H9 (cell line): ENCODE data around the gene LOXL1. TPM values are rescaled to one million over a fixed set of nuclear protein-coding genes. Genes with fewer than 3 reads are reported as not detected.

ENCODE experiments used
- DNase-seq: peaks from one replicate; pipeline ENCODE4 v3.0.0-alpha.2; 2017
- H2AFZ ChIP-seq: one replicate; pipeline ENCODE4 v1.6.1; 2013; ENCODE audit warnings: mild to moderate bottlenecking, low read length, control low read depth, moderate library complexity
- H2AK5ac ChIP-seq: 2 replicates; pipeline ENCODE4 v1.6.1; 2013; ENCODE audit warnings: low read length, control low read depth, mixed read lengths; ENCODE audit not compliant: insufficient read length
- H2BK120ac ChIP-seq: one replicate; pipeline ENCODE4 v1.6.1; 2013; ENCODE audit warnings: low read depth, mild to moderate bottlenecking, low read length, control low read depth, inconsistent platforms; ENCODE audit not compliant: poor library complexity, severe bottlenecking
- H2BK12ac ChIP-seq: 2 replicates; pipeline ENCODE4 v1.6.1; 2013; ENCODE audit warnings: low read length, control low read depth, mixed read lengths, low read depth; ENCODE audit not compliant: insufficient read length
- H2BK15ac ChIP-seq: 2 replicates; pipeline ENCODE4 v1.6.1; 2013; ENCODE audit warnings: low read depth, low read length, control low read depth
- H2BK20ac ChIP-seq: one replicate; pipeline ENCODE4 v1.6.1; 2013; ENCODE audit warnings: low read depth, mild to moderate bottlenecking, low read length, control low read depth, inconsistent platforms; ENCODE audit not compliant: poor library complexity, severe bottlenecking
- H2BK5ac ChIP-seq: 2 replicates; pipeline ENCODE4 v1.6.1; 2013; ENCODE audit warnings: low read length, control low read depth, mixed read lengths; ENCODE audit not compliant: insufficient read length
- H3K14ac ChIP-seq: 2 replicates; pipeline ENCODE4 v1.6.1; 2013; ENCODE audit warnings: low read length, control low read depth; ENCODE audit not compliant: insufficient read depth
- H3K18ac ChIP-seq: 2 replicates; pipeline ENCODE4 v1.6.1; 2013; ENCODE audit warnings: low read depth, mild to moderate bottlenecking, mixed read lengths, low read length, control low read depth; ENCODE audit not compliant: insufficient read length
- H3K23ac ChIP-seq: 2 replicates; pipeline ENCODE4 v1.6.1; 2013; ENCODE audit warnings: low read length, control low read depth, mixed read lengths, low read depth; ENCODE audit not compliant: insufficient read length
- H3K23me2 ChIP-seq: 2 replicates; pipeline ENCODE4 v1.6.1; 2013; ENCODE audit warnings: low read depth, mild to moderate bottlenecking, mixed read lengths, low read length, control low read depth; ENCODE audit not compliant: insufficient read length, poor library complexity, severe bottlenecking
- H3K27ac ChIP-seq: 2 replicates; pipeline ENCODE4 v1.5.1; 2013; ENCODE audit warnings: low read length, control low read depth, mixed read lengths, low read depth; ENCODE audit not compliant: insufficient read length
- H3K27me3 ChIP-seq: 2 replicates; pipeline ENCODE4 v1.6.1; 2013; ENCODE audit warnings: low read length, control low read depth, inconsistent platforms; ENCODE audit not compliant: insufficient read depth
- H3K4ac ChIP-seq: 2 replicates; pipeline ENCODE4 v1.6.1; 2013; ENCODE audit warnings: low read depth, mild to moderate bottlenecking, control low read depth, inconsistent platforms, low read length, moderate library complexity
- H3K4me1 ChIP-seq: 2 replicates; pipeline ENCODE4 v1.6.1; 2013; ENCODE audit warnings: low read length, control low read depth, inconsistent platforms; ENCODE audit not compliant: insufficient read depth
- H3K4me2 ChIP-seq: 2 replicates; pipeline ENCODE4 v1.6.1; 2013; ENCODE audit warnings: low read length, control low read depth, mixed read lengths; ENCODE audit not compliant: insufficient read length, insufficient read depth
- H3K56ac ChIP-seq: 2 replicates; pipeline ENCODE4 v1.6.1; 2013; ENCODE audit warnings: low read depth, mild to moderate bottlenecking, mixed read lengths, low read length, control low read depth; ENCODE audit not compliant: insufficient read length
- H3K79me1 ChIP-seq: 2 replicates; pipeline ENCODE4 v1.6.1; 2013; ENCODE audit warnings: low read depth, mild to moderate bottlenecking, moderate library complexity, low read length, control low read depth, inconsistent platforms; ENCODE audit not compliant: insufficient read depth, poor library complexity, severe bottlenecking
- H3K79me2 ChIP-seq: 2 replicates; pipeline ENCODE4 v1.6.1; 2013; ENCODE audit warnings: low read length, control low read depth, inconsistent platforms; ENCODE audit not compliant: insufficient read depth
- H3K9ac ChIP-seq: 2 replicates; pipeline ENCODE4 v1.6.1; 2013; ENCODE audit warnings: low read length, control low read depth, mixed read lengths; ENCODE audit not compliant: insufficient read length; ENCODE audit errors: extremely low read depth
- H3K9me3 ChIP-seq: one replicate; pipeline ENCODE4 v1.6.1; 2013; ENCODE audit warnings: low read depth, low read length, inconsistent platforms; ENCODE audit not compliant: control insufficient read depth
- H3T11ph ChIP-seq: one replicate; pipeline ENCODE4 v1.6.1; 2013; ENCODE audit warnings: mild to moderate bottlenecking, low read length, control low read depth, inconsistent platforms
- H4K20me1 ChIP-seq: one replicate; pipeline ENCODE4 v1.6.1; 2013; ENCODE audit not compliant: control insufficient read depth, insufficient read length, insufficient read depth
- H4K5ac ChIP-seq: 2 replicates; pipeline ENCODE4 v1.6.1; 2013; ENCODE audit warnings: low read depth, mild to moderate bottlenecking, mixed read lengths, low read length, control low read depth; ENCODE audit not compliant: insufficient read length
- H4K8ac ChIP-seq: replicated peaks from 2 replicates; pipeline ENCODE4 v1.6.1; 2013; ENCODE audit warnings: low read length, control low read depth, mixed read lengths, low read depth; ENCODE audit not compliant: insufficient read length
- H4K91ac ChIP-seq: 2 replicates; pipeline ENCODE4 v1.6.1; 2013; ENCODE audit warnings: low read depth, mild to moderate bottlenecking, moderate library complexity, mixed read lengths, low read length, control low read depth; ENCODE audit not compliant: insufficient read length
- H3K27ac Mint-ChIP-seq, 3 experiments: 2 replicates in 2 of 3; 3 replicates in 1 of 3; pipeline ENCODE4 v1.8.0; 2020 to 2021; ENCODE audit warnings: mixed read lengths in 3 of 3, mild to moderate bottlenecking in 1 of 3, moderate library complexity in 1 of 3
- H3K27me3 Mint-ChIP-seq: 2 replicates; pipeline ENCODE4 v1.8.0; 2021; ENCODE audit warnings: low read depth, mild to moderate bottlenecking, moderate library complexity, mixed read lengths
- H3K36me3 Mint-ChIP-seq, 3 experiments: 2 replicates in 2 of 3; 3 replicates in 1 of 3; pipeline ENCODE4 v1.8.0; 2020 to 2021; ENCODE audit warnings: low read depth in 3 of 3, mixed read lengths in 3 of 3; ENCODE audit not compliant: insufficient read depth in 1 of 3
- H3K4me1 Mint-ChIP-seq, 2 experiments: 2 replicates each; pipeline ENCODE4 v1.8.0; 2020; ENCODE audit warnings: mixed read lengths in 2 of 2
- H3K4me3 Mint-ChIP-seq, 2 experiments: 2 replicates in 1 of 2; 3 replicates in 1 of 2; pipeline ENCODE4 v1.8.0; 2020 to 2021; ENCODE audit warnings: mild to moderate bottlenecking in 2 of 2, mixed read lengths in 2 of 2, moderate library complexity in 1 of 2
- H3K9me3 Mint-ChIP-seq, 2 experiments: 2 replicates in 1 of 2; 3 replicates in 1 of 2; pipeline ENCODE4 v1.8.0; 2020; ENCODE audit warnings: mild to moderate bottlenecking in 2 of 2, mixed read lengths in 2 of 2, moderate library complexity in 1 of 2
- CTCF ChIP-seq: fragments of 200-600 bp; sonication (generic); conservative IDR thresholded peaks from 3 replicates; pipeline ENCODE4 v1.8.0; 2021; ENCODE audit warnings: antibody characterized with exemption, mild to moderate bottlenecking
- WGBS: extraction: QIAGEN DNeasy Blood & Tissue Kit; methylation state at CpG from one replicate; pipeline ENCODE4 v1.1.7; 2013; ENCODE audit warnings: missing lambda C conversion rate, low lambda C conversion rate, mixed read lengths; ENCODE audit not compliant: insufficient read length; ENCODE audit errors: extremely low coverage; 5-methylcytosine and 5-hydroxymethylcytosine counted together
- total RNA-seq: library from RNA; stranded (reverse); gene quantifications from 2 replicates; pipeline ENCODE4 v1.2.1, GENCODE V29; 2021

The LOXL1 gene
- total RNA-seq, 1 experiment from 2014 or later = 9.1 TPM

GRCh38 chr15:73919706-73920105 lies 6.6 kb upstream of the LOXL1 start:
- Histone ChIP-seq H3K79me2 (no peaks in the 10 kb centered on the region), H3K79me1 (no peaks in the 10 kb centered on the region), H4K5ac (no peak overlapping the region), H3K56ac (no peak overlapping the region), H4K20me1 (no peaks in the 10 kb centered on the region), H3K4me2 (no peak overlapping the region), H3K4ac (no peak overlapping the region), H2AFZ (no peak overlapping the region), H2BK5ac (no peak overlapping the region), H2BK120ac (no peak overlapping the region), H3K27ac (no peak overlapping the region), H3T11ph (no peak overlapping the region), H2BK12ac (no peak overlapping the region), H2BK20ac (no peak overlapping the region), H2BK15ac (no peak overlapping the region), H3K23me2 (peaks cover 3% of the 10 kb centered on the region), H2AK5ac (no peak overlapping the region), H3K23ac (no peak overlapping the region), H3K27me3 (no peaks in the 10 kb centered on the region), H3K4me1 (peaks cover 19% of the 10 kb centered on the region; the same call in 1 of the 2 replicates), H4K91ac (no peak overlapping the region), H3K14ac (no peak overlapping the region), H3K9ac (no peak overlapping the region), H3K9me3 (no peaks in the 10 kb centered on the region), H4K8ac (no peak overlapping the region), H3K18ac (no peak overlapping the region)
- H3K27me3 Mint-ChIP-seq = peaks cover 4% of the 10 kb centered on the region
- WGBS = no CpG with 5 or more reads among the region's 6 CpGs
- H3K36me3 Mint-ChIP-seq = peaks cover 22 to 29% (median 25%) of the 10 kb centered on the region in 3 experiments
- no peak for TF ChIP-seq CTCF
- peaks cover 8 to 16% of the 10 kb centered on the region in 2 experiments; a peak in 4 of 5 replicates for H3K9me3 Mint-ChIP-seq
- no peak overlapping the region for H3K27ac Mint-ChIP-seq
- H3K4me3 Mint-ChIP-seq = no peak overlapping the region
- no peak for DNase-seq
- peaks cover 31 to 38% of the 10 kb centered on the region in 2 experiments for H3K4me1 Mint-ChIP-seq
